Endodermal cell (in vitro differentiated cells): ENCODE data around the gene C18orf32. TPM values are rescaled to one million over a fixed set of nuclear protein-coding genes. Genes with fewer than 3 reads are reported as not detected.

Experiments used
- DNase-seq: peaks from one replicate; pipeline ENCODE4 v3.0.0-alpha.2; 2017
- H3K27ac ChIP-seq: 2 replicates; pipeline ENCODE4 v1.5.1; 2013; ENCODE audit warnings: mild to moderate bottlenecking, low read depth, low read length, moderate library complexity
- H3K27me3 ChIP-seq: 2 replicates; pipeline ENCODE4 v1.6.1; 2013; ENCODE audit warnings: mild to moderate bottlenecking, low read length, moderate library complexity; ENCODE audit not compliant: insufficient read depth, control insufficient read depth, poor library complexity, severe bottlenecking
- H3K36me3 ChIP-seq: 2 replicates; pipeline ENCODE4 v1.7.0; 2013; ENCODE audit warnings: mild to moderate bottlenecking, low read length, moderate library complexity; ENCODE audit not compliant: control insufficient read depth, insufficient read depth
- H3K4me1 ChIP-seq: one replicate; pipeline ENCODE4 v1.7.0; 2013; ENCODE audit warnings: low read length; ENCODE audit not compliant: control insufficient read depth, insufficient read depth
- H3K4me3 ChIP-seq: 2 replicates; pipeline ENCODE4 v1.5.1; 2013; ENCODE audit warnings: mild to moderate bottlenecking, low read length, moderate library complexity
- H3K9ac ChIP-seq: 2 replicates; pipeline ENCODE4 v1.6.1; 2013; ENCODE audit warnings: mild to moderate bottlenecking, low read length, moderate library complexity; ENCODE audit not compliant: poor library complexity, severe bottlenecking; ENCODE audit errors: extremely low read depth
- H3K9me3 ChIP-seq: 2 replicates; pipeline ENCODE4 v1.6.1; 2013; ENCODE audit warnings: mild to moderate bottlenecking, low read length, moderate library complexity; ENCODE audit not compliant: control insufficient read depth
- H3K27ac Mint-ChIP-seq: 2 replicates; pipeline ENCODE4 v1.8.0; 2020; ENCODE audit warnings: mixed read lengths
- H3K27me3 Mint-ChIP-seq: 2 replicates; pipeline ENCODE4 v1.8.0; 2021; ENCODE audit warnings: mild to moderate bottlenecking, mixed read lengths; ENCODE audit not compliant: insufficient read depth
- H3K36me3 Mint-ChIP-seq: 2 replicates; pipeline ENCODE4 v1.8.0; 2020; ENCODE audit warnings: low read depth, mixed read lengths
- H3K4me1 Mint-ChIP-seq: 2 replicates; pipeline ENCODE4 v1.8.0; 2020; ENCODE audit warnings: mixed read lengths
- H3K4me3 Mint-ChIP-seq: 2 replicates; pipeline ENCODE4 v1.8.0; 2020; ENCODE audit warnings: mild to moderate bottlenecking, moderate library complexity, mixed read lengths
- H3K9me3 Mint-ChIP-seq: 2 replicates; pipeline ENCODE4 v1.8.0; 2020; ENCODE audit warnings: mild to moderate bottlenecking, mixed read lengths
- WGBS, 2 experiments: methylation state at CpG; one replicate each; pipeline versions ENCODE4 v1.1.5 to v1.1.7; 2013; ENCODE audit warnings: missing lambda C conversion rate in 2 of 2, mixed read lengths in 1 of 2; ENCODE audit not compliant: insufficient coverage in 1 of 2, insufficient read length in 1 of 2; 5-methylcytosine and 5-hydroxymethylcytosine counted together
- total RNA-seq, 2 donors: library from RNA; stranded (reverse); fragmentation: NEBNext Ultra II Directional in 1 of 2; extraction: Animal tissue kit (Norgen Biotek cat#: 25700) in 1 of 2; gene quantifications; 2 replicates in 1 of 2; 3 replicates in 1 of 2; pipeline ENCODE4 v1.2.1, GENCODE V29; 2021
- TF ChIP-seq, protein P1 (sequence below): fragments of 200-600 bp; sonication (generic); conservative IDR thresholded peaks from 2 replicates; pipeline ENCODE4 v1.5.0; 2021; ENCODE audit warnings: antibody characterized with exemption, mild to moderate bottlenecking

C18orf32 gene
- total RNA-seq, 2 donors from 2014 or later = 31.4 to 32.9 TPM

DNA sequence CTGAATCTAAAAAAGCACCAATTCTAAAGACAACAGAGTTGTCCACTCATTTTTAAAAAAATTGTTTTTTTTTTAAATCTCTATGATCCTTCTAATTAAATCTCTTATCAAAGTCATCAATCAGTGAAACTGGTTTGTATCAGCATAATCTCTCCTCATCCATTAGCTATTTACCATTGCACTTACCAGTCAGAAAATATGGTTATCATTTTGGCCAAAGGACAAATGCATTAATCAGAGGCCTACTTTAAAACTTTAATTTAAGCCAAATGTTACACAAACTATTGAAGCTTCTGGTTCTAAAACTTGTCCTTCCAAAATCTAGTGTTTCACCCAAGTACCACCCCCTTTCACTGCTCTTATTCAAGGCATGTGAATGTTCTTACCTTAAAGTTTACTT lies 3.8 kb downstream of the C18orf32 start:
- no peak overlapping the region for H3K9ac ChIP-seq
- no peaks in the 10 kb centered on the region for H3K9me3 Mint-ChIP-seq
- no peak overlapping the region for H3K27ac ChIP-seq
- H3K27me3 ChIP-seq = no peaks in the 10 kb centered on the region
- H3K27ac Mint-ChIP-seq = no peak overlapping the region
- peaks cover 5% of the 10 kb centered on the region for H3K4me1 ChIP-seq
- H3K4me3 Mint-ChIP-seq = no peak overlapping the region
- H3K9me3 ChIP-seq = no peaks in the 10 kb centered on the region
- H3K27me3 Mint-ChIP-seq = no peaks in the 10 kb centered on the region
- peaks cover 47% of the 10 kb centered on the region for H3K36me3 ChIP-seq
- peaks cover 16% of the 10 kb centered on the region for H3K4me1 Mint-ChIP-seq
- DNase-seq = no peak
- TF ChIP-seq, protein P1, sequence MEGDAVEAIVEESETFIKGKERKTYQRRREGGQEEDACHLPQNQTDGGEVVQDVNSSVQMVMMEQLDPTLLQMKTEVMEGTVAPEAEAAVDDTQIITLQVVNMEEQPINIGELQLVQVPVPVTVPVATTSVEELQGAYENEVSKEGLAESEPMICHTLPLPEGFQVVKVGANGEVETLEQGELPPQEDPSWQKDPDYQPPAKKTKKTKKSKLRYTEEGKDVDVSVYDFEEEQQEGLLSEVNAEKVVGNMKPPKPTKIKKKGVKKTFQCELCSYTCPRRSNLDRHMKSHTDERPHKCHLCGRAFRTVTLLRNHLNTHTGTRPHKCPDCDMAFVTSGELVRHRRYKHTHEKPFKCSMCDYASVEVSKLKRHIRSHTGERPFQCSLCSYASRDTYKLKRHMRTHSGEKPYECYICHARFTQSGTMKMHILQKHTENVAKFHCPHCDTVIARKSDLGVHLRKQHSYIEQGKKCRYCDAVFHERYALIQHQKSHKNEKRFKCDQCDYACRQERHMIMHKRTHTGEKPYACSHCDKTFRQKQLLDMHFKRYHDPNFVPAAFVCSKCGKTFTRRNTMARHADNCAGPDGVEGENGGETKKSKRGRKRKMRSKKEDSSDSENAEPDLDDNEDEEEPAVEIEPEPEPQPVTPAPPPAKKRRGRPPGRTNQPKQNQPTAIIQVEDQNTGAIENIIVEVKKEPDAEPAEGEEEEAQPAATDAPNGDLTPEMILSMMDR = no peak
- H3K4me3 ChIP-seq = no peak overlapping the region
- peaks cover 58% of the 10 kb centered on the region for H3K36me3 Mint-ChIP-seq

GRCh38 chr18:49481907-49482306 lies 5.1 kb downstream of the C18orf32 start:
- no peak overlapping the region for H3K27ac ChIP-seq
- H3K27me3 Mint-ChIP-seq = no peaks in the 10 kb centered on the region
- H3K4me3 Mint-ChIP-seq = no peak overlapping the region
- no peaks in the 10 kb centered on the region for H3K4me1 ChIP-seq
- peaks cover 40% of the 10 kb centered on the region for H3K36me3 ChIP-seq
- no peaks in the 10 kb centered on the region for H3K9me3 ChIP-seq
- no peaks in the 10 kb centered on the region for H3K27me3 ChIP-seq
- WGBS, 2 experiments = 90 to 100% methylated on average over 2 to 3 of the region's 3 CpGs
- peaks cover 6% of the 10 kb centered on the region for H3K4me1 Mint-ChIP-seq
- TF ChIP-seq, protein P1 = no peak
- no peak overlapping the region for H3K9ac ChIP-seq
- H3K36me3 Mint-ChIP-seq = peaks cover 49% of the 10 kb centered on the region
- H3K4me3 ChIP-seq = no peak overlapping the region
- H3K9me3 Mint-ChIP-seq = no peaks in the 10 kb centered on the region
- no peak for DNase-seq
- no peak overlapping the region for H3K27ac Mint-ChIP-seq

- Mint-ChIP-seq H3K36me3 (peaks cover 55% of the 10 kb centered on the region), H3K4me3 (no peak overlapping the region), H3K9me3 (no peaks in the 10 kb centered on the region), H3K4me1 (peaks cover 4% of the 10 kb centered on the region), H3K27me3 (no peaks in the 10 kb centered on the region), H3K27ac (no peak overlapping the region)
- no peak for DNase-seq
- Histone ChIP-seq H3K27ac (no peak overlapping the region), H3K9ac (no peak overlapping the region), H3K4me3 (no peak overlapping the region), H3K36me3 (peaks cover 46% of the 10 kb centered on the region), H3K4me1 (no peaks in the 10 kb centered on the region), H3K9me3 (no peaks in the 10 kb centered on the region), H3K27me3 (no peaks in the 10 kb centered on the region)
- WGBS, 2 experiments = 87 to 97% methylated on average over 2 to 4 of the region's 4 CpGs
- TF ChIP-seq, protein P1 = no peak
Observed at GRCh38 chr18:49481317-49481716, 5.7 kb downstream of the C18orf32 start.
